Upper lobe of right lung (tissue), 1 donor: ENCODE results near the gene FBXL16. TPM values are rescaled to one million over a fixed set of nuclear protein-coding genes. Genes with fewer than 3 reads are reported as not detected.

Experiments
- ATAC-seq: fragments of 200-7000 bp; cut with Tn5 transposase; one replicate; pipeline ENCODE4 v1.9.1; 2020; ENCODE audit warnings: mild to moderate bottlenecking, moderate library complexity
- DNase-seq: peaks from one replicate; pipeline ENCODE4 v3.0.0-alpha.2; 2020
- H3K27ac ChIP-seq: fragments of 200-600 bp; one replicate; pipeline ENCODE4 v1.8.0; 2022
- H3K27me3 ChIP-seq: fragments of 200-600 bp; one replicate; pipeline ENCODE4 v1.8.0; 2022; ENCODE audit warnings: mild to moderate bottlenecking
- H3K36me3 ChIP-seq: fragments of 200-600 bp; one replicate; pipeline ENCODE4 v1.8.0; 2022
- H3K4me1 ChIP-seq: fragments of 200-600 bp; one replicate; pipeline ENCODE4 v1.8.0; 2022
- H3K4me3 ChIP-seq: fragments of 200-600 bp; one replicate; pipeline ENCODE4 v1.8.0; 2022; ENCODE audit warnings: mild to moderate bottlenecking
- H3K9me3 ChIP-seq: fragments of 200-600 bp; one replicate; pipeline ENCODE4 v1.8.0; 2022
- CTCF ChIP-seq: fragments of 200-600 bp; IDR thresholded peaks from one replicate; pipeline ENCODE4 v1.8.0; 2022; ENCODE audit warnings: antibody characterized with exemption
- intact Hi-C: fragments of 100-400 bp; cut with DNase I; formaldehyde crosslinking; loops from one replicate; pipeline ENCODE4 v1.11.0; 2022
- total RNA-seq: library from RNA; stranded (reverse); fragmentation: NEBNext Ultra II Directional; extraction: Animal tissue kit (Norgen Biotek cat#: 25700); gene quantifications from one replicate; pipeline ENCODE4 v1.2.1, GENCODE V29; 2021
- donor health status: DM: no; HTN: yes; CAD: no; lungs with severe emphysema.

The FBXL16 gene
- total RNA-seq, 1 donor from 2014 or later, result 3.6 TPM

- Histone ChIP-seq H3K27ac (no peak overlapping the region), H3K27me3 (no peaks in the 10 kb centered on the region), H3K4me3 (peak overlapping the region; percentile 28), H3K36me3 (peaks cover 26% of the 10 kb centered on the region), H3K9me3 (no peaks in the 10 kb centered on the region), H3K4me1 (peaks cover 13% of the 10 kb centered on the region)
- TF ChIP-seq CTCF, result no peak
- ATAC-seq, result no peak
- no peak for DNase-seq
- intact Hi-C loops, result no loop called here
These were observed 29.6 kb downstream of the FBXL16 start for GRCh38 chr16:675884-676564.

- intact Hi-C loops, result no loop called here
- Histone ChIP-seq H3K36me3 (peaks cover 34% of the 10 kb centered on the region), H3K4me1 (peaks cover 10% of the 10 kb centered on the region), H3K27me3 (no peaks in the 10 kb centered on the region), H3K9me3 (no peaks in the 10 kb centered on the region), H3K4me3 (peak within 1 kb of the TSS; percentile 28), H3K27ac (no peak within 1 kb of the TSS)
- ATAC-seq (no peak), DNase-seq (no peak)
- TF ChIP-seq CTCF, result no peak
These were observed 30.4 kb downstream of the FBXL16 start, which contains the start of gene RHBDL1 for GRCh38 chr16:674968-675883. Gene RHBDL1 (plus strand): TSS chr16:675671. CDS start chr16:675791, 120 bp downstream.

GRCh38 chr16:674214-674881 lies 31.3 kb downstream of the FBXL16 start:
- TF ChIP-seq CTCF, result no peak
- intact Hi-C loops, result no loop called here
- Histone ChIP-seq H3K9me3 (no peaks in the 10 kb centered on the region), H3K36me3 (peaks cover 40% of the 10 kb centered on the region), H3K4me1 (peaks cover 10% of the 10 kb centered on the region), H3K27me3 (no peaks in the 10 kb centered on the region), H3K27ac (no peak overlapping the region), H3K4me3 (no peak overlapping the region)
- ATAC-seq (no peak), DNase-seq (no peak)

DNA sequence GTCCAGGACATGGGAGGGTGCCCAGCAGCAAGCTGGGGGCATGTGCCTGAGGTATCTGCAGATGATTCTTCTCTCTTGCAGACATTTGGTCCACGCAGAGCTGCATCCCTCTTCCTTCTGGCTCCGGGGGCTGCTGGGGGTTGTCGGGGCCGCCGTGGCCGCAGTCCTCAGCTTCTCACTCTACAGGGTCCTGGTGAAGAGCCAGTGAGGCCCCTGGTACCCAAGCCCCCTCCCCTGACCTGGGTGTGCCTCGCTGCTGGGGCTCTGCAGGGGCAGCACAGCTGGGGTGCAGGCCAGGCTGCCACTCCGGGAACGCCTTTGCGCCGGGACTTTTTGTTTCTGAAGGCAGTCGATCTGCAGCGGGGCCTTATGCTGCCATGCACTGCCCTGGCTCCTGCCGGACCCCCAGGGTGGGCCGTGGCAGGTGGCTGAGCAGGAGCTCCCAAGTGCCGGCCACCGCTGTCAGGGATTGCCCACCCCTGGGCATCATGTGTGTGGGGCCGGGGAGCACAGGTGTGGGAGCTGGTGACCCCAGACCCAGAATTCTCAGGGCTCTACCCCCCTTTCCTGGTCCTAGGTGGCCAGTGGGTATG lies 32.1 kb downstream of the FBXL16 start:
- Histone ChIP-seq H3K4me3 (no peak overlapping the region), H3K36me3 (peaks cover 40% of the 10 kb centered on the region), H3K9me3 (no peaks in the 10 kb centered on the region), H3K4me1 (peaks cover 15% of the 10 kb centered on the region), H3K27me3 (no peaks in the 10 kb centered on the region), H3K27ac (no peak overlapping the region)
- DNase-seq (no peak), ATAC-seq (no peak)
- intact Hi-C loops, result no loop called here
- TF ChIP-seq CTCF, result no peak

- Histone ChIP-seq H3K36me3 (peaks cover 40% of the 10 kb centered on the region), H3K27me3 (no peaks in the 10 kb centered on the region), H3K9me3 (no peaks in the 10 kb centered on the region), H3K4me3 (no peak overlapping the region), H3K27ac (no peak overlapping the region), H3K4me1 (peaks cover 15% of the 10 kb centered on the region)
- no peak for ATAC-seq
- DNase-seq, result no peak
- intact Hi-C loops, result no loop called here
- TF ChIP-seq CTCF, result no peak
These were observed 32.8 kb downstream of the FBXL16 start for GRCh38 chr16:672851-673250.
